Measurements from ENCODE around the gene MACROD1. TPM values are rescaled to one million over a fixed set of nuclear protein-coding genes. Genes with fewer than 3 reads are reported as not detected.

The MACROD1 gene
- total and polyA plus RNA-seq, 9 of the 15 experiments (the other 6 are each of a cell fraction or from before 2014, with no cell fraction given) = 1.1 to 60.0 (median 26.4) TPM

DNA sequence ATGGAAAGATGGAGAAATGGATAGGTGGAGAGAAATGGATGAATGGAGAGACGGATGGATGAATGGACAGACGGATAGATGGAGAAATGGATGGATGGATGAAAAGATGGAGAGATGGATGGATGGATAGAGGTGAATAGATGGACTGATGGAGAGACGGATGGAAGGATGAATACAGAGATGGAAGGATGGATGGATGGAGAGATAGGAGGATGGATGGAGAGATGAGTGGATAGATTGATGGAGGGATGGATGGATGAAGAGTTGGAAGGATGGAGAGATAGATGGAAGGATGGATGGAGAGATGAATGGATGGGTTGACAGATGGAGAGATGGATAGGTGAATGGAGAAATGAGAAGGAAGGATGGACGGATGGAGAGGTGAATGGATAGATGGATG is 66.5 kb downstream of the MACROD1 start:
- 49% methylated on average over 4 of the region's 4 CpGs for WGBS (ENCODE audit: insufficient coverage, low coverage, missing lambda C conversion rate)
- Histone ChIP-seq H3K4me2 (ENCODE audit: insufficient read depth, low read length) (no peak overlapping the region), H3K9ac (ENCODE audit: insufficient read depth in 1 of 2, low read depth in 2 of 2, low read length in 2 of 2) (no peak overlapping the region), H3K4me1 (replicated peaks in 1 of 2; ENCODE audit: control insufficient read depth in 2 of 2, insufficient read depth in 2 of 2, low read length in 2 of 2) (peaks cover 3 to 24% of the 10 kb centered on the region in 2 experiments; a peak in 3 of 5 replicates), H3K9me1 (ENCODE audit: control insufficient read depth, insufficient read depth, low read length) (peaks cover 8% of the 10 kb centered on the region), H3K36me3 (ENCODE audit: control insufficient read depth, insufficient read depth, low read length) (no peaks in the 10 kb centered on the region), H3K27ac (ENCODE audit: extremely low read depth, low read depth, low read length) (no peak overlapping the region), H3K27me3 (ENCODE audit: control insufficient read depth in 2 of 2, insufficient read depth in 2 of 2, low read length in 2 of 2) (no peaks in the 10 kb centered on the region), H3K79me2 (ENCODE audit: control insufficient read depth, insufficient read depth, low read length) (no peaks in the 10 kb centered on the region), H4K20me1 (replicated peaks; ENCODE audit: control insufficient read depth, insufficient read depth, low read length) (peaks cover 69% of the 10 kb centered on the region), H3K9me3 (replicated peaks; ENCODE audit: control insufficient read depth, insufficient read depth, low read depth, low read length) (no peaks in the 10 kb centered on the region), H2AFZ (ENCODE audit: low read depth, low read length) (no peak overlapping the region), H3K4me3 (no peak overlapping the region)
- BruUV-seq (replicated peaks) = no TSS peak
- DNase-seq (ENCODE audit: extremely low read depth in 1 of 4, low spot score in 3 of 4) = no peak
- in situ Hi-C loops (cut with MboI) (no loop called here), intact Hi-C loops (cut with micrococcal nuclease) (loop anchor here (10.0 kb wide), 1 partner anchor 95 kb away; no protein-coding TSS in a partner anchor)
- ATAC-seq = no peak
- ChIA-PET POLR2A (no interaction called here), CTCF (ENCODE audit: low intra/inter-chr PET ratio) (no interaction called here)
- FAIRE-seq = no peak
- TF ChIP-seq MTF1 (CRISPR knock-in tag; IDR thresholded peaks at IDR 0.05; ENCODE audit: borderline replicate concordance) (no peak), TCFL5 (CRISPR knock-in tag; conservative IDR thresholded peaks at IDR 0.05) (no peak), ZNF384 (IDR thresholded peaks at IDR 0.05; ENCODE audit: low read depth, low read length) (no peak), KDM1A (IDR thresholded peaks at IDR 0.05) (peak; percentile 48 to 66; a peak in 2 of 4 replicates), GATA2 (CRISPR knock-in tag; IDR thresholded peaks at IDR 0.05) (no peak), LARP7 (IDR thresholded peaks at IDR 0.05) (peak; percentile 64; the same call in 1 of the 2 replicates), MTA2 (IDR thresholded peaks at IDR 0.05; ENCODE audit: low read depth) (no peak), OTX1 (CRISPR knock-in tag; IDR thresholded peaks at IDR 0.05) (no peak), STAT5A (IDR thresholded peaks at IDR 0.05; ENCODE audit: borderline replicate concordance, low read length) (no peak), TEAD4 (IDR thresholded peaks at IDR 0.05; ENCODE audit: low read length) (no peak), TEAD4 (CRISPR knock-in tag; IDR thresholded peaks at IDR 0.05; ENCODE audit: borderline replicate concordance) (no peak), SLC30A9 (CRISPR knock-in tag; IDR thresholded peaks at IDR 0.05) (no peak), NCOR1 (IDR thresholded peaks at IDR 0.05) (no peak), HDAC1 (IDR thresholded peaks at IDR 0.05) (peak in 1 of 2 experiments; percentile 39; a peak in 1 of 4 replicates)
- TF ChIP-seq, protein P1, sequence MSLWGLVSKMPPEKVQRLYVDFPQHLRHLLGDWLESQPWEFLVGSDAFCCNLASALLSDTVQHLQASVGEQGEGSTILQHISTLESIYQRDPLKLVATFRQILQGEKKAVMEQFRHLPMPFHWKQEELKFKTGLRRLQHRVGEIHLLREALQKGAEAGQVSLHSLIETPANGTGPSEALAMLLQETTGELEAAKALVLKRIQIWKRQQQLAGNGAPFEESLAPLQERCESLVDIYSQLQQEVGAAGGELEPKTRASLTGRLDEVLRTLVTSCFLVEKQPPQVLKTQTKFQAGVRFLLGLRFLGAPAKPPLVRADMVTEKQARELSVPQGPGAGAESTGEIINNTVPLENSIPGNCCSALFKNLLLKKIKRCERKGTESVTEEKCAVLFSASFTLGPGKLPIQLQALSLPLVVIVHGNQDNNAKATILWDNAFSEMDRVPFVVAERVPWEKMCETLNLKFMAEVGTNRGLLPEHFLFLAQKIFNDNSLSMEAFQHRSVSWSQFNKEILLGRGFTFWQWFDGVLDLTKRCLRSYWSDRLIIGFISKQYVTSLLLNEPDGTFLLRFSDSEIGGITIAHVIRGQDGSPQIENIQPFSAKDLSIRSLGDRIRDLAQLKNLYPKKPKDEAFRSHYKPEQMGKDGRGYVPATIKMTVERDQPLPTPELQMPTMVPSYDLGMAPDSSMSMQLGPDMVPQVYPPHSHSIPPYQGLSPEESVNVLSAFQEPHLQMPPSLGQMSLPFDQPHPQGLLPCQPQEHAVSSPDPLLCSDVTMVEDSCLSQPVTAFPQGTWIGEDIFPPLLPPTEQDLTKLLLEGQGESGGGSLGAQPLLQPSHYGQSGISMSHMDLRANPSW (CRISPR knock-in tag; IDR thresholded peaks at IDR 0.05) = no peak
- TF ChIP-seq, protein P2, sequence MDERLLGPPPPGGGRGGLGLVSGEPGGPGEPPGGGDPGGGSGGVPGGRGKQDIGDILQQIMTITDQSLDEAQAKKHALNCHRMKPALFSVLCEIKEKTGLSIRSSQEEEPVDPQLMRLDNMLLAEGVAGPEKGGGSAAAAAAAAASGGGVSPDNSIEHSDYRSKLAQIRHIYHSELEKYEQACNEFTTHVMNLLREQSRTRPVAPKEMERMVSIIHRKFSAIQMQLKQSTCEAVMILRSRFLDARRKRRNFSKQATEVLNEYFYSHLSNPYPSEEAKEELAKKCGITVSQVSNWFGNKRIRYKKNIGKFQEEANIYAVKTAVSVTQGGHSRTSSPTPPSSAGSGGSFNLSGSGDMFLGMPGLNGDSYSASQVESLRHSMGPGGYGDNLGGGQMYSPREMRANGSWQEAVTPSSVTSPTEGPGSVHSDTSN (CRISPR knock-in tag; IDR thresholded peaks at IDR 0.05; ENCODE audit: low read depth) = no peak
- TF ChIP-seq, protein P2 (tag; conservative IDR thresholded peaks at IDR 0.05; ENCODE audit: low read depth) = no peak
- TF ChIP-seq, protein P3, sequence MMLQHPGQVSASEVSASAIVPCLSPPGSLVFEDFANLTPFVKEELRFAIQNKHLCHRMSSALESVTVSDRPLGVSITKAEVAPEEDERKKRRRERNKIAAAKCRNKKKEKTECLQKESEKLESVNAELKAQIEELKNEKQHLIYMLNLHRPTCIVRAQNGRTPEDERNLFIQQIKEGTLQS (IDR thresholded peaks at IDR 0.05) = no peak
- TF ChIP-seq, protein P3 (CRISPR knock-in tag; conservative IDR thresholded peaks at IDR 0.05) = no peak
